ENCODE measurements around the gene NIPA2.
A peak's percentile ranks its signal among the peaks of the same experiment; 100 is the strongest.
"Not testable (repeated sequence)": the region's sequence is repeated elsewhere in the genome, so short reads cannot be mapped to it uniquely, and the experiment has no call there.

Gene NIPA2
- 58.3 reads per million, percentile 72 among the genes with 10 or more reads in this experiment for total RNA-seq

GRCh38 chr15:22838292-22839042, at the start of gene NIPA2:
Gene NIPA2, plus strand, starts transcription at chr15:22838666. Its CDS starts 13,066 bp downstream, at chr15:22851732.
- DNase-seq, result peak; percentile 98

- DNase-seq, result no peak
Measured at GRCh38 chr15:22794063-22794462, 44.4 kb upstream of the NIPA2 start.

- DNase-seq, result no peak
Measured at GRCh38 chr15:22794621-22795167, 43.8 kb upstream of the NIPA2 start.

- no peak for DNase-seq
Measured at GRCh38 chr15:22795206-22796063, 43.0 kb upstream of the NIPA2 start.

GRCh38 chr15:22796079-22796478, 42.4 kb upstream of the NIPA2 start:
- DNase-seq, result no peak

- no peak for DNase-seq
Measured at GRCh38 chr15:22799902-22800301, 38.6 kb upstream of the NIPA2 start.

- not testable (repeated sequence) for DNase-seq
Measured at GRCh38 chr15:22803006-22803405, 35.5 kb upstream of the NIPA2 start.

- DNase-seq, result no peak
Measured at GRCh38 chr15:22806156-22806555, 32.3 kb upstream of the NIPA2 start.

GRCh38 chr15:22806664-22807063, 31.8 kb upstream of the NIPA2 start:
- no peak for DNase-seq

GRCh38 chr15:22807831-22808230, 30.6 kb upstream of the NIPA2 start:
- not testable (repeated sequence) for DNase-seq

GRCh38 chr15:22808240-22808639, 30.2 kb upstream of the NIPA2 start:
- DNase-seq, result no peak

GRCh38 chr15:22808761-22809280, 29.6 kb upstream of the NIPA2 start:
- no peak for DNase-seq

GRCh38 chr15:22810033-22810852, 28.2 kb upstream of the NIPA2 start:
- DNase-seq, result no peak

GRCh38 chr15:22810853-22811338, 27.6 kb upstream of the NIPA2 start:
- DNase-seq, result no peak

GRCh38 chr15:22811640-22812039, 26.8 kb upstream of the NIPA2 start:
- no peak for DNase-seq

GRCh38 chr15:22813844-22814243, 24.6 kb upstream of the NIPA2 start:
- DNase-seq, result no peak

GRCh38 chr15:22815766-22816165, 22.7 kb upstream of the NIPA2 start:
- DNase-seq, result no peak

- no peak for DNase-seq
Measured at GRCh38 chr15:22819651-22820050, 18.8 kb upstream of the NIPA2 start.

GRCh38 chr15:22823495-22824128, 14.9 kb upstream of the NIPA2 start:
- DNase-seq, result no peak

- no peak for DNase-seq
Measured at GRCh38 chr15:22827125-22827524, 11.3 kb upstream of the NIPA2 start.

GRCh38 chr15:22831473-22831872, 7.0 kb upstream of the NIPA2 start:
- no peak for DNase-seq

Measured in effector CD4-positive, alpha-beta T cell (primary cell).